ENCODE data around the gene LCN6. TPM values are rescaled to one million over a fixed set of nuclear protein-coding genes. Genes with fewer than 3 reads are reported as not detected.

Gene LCN6
- total and polyA plus RNA-seq, 12 donors: 0.43 to 25.4 (median 2.2) TPM; not detected in 6

DNA sequence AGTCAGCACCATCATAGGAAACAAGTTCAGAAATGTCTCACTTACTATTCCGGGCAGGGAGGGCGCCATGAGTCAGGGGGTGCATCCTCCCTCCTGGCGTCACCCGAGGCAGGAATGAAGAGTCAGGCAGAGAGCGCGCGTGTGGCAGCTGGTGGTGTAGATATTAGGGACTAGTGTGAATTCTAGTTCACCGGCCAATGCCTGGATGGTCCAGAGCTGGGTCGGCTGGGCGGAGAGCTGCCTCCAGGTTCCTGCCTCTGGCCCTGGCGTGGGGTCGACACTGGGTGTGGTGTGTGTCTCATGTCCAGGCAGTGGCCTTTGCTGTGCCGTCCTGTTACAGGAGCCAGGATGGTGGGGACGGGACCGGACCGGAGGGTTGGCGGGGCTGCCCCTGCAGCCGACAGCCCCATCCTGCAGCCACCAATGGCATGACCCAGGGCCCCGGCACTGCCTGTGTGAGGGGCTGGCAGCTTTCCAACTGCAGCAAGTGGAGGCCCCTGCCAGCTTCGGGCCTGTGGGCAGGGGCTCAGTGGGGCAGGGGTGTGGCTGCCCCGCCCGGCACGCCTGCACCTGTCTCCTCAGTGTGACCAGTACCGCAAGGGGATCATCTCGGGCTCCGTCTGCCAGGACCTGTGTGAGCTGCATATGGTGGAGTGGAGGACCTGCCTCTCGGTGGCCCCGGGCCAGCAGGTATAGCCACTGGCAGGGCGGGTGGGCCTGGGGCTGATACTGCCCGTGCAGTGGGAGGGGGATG is 26.8 kb downstream of the LCN6 start:
- peaks cover 0 to 41% of the 10 kb centered on the region in 2 donors for H3K36me3 ChIP-seq (replicated peaks in 1 of 2)
- intact Hi-C loops (cut with DNase I): no loop called here
- DNase-seq: peak in 4 of 7 donors; percentile 25 to 65 (median 39)
- no peak for TF ChIP-seq POLR2A (IDR thresholded peaks at IDR 0.05)
- TF ChIP-seq, protein P1, sequence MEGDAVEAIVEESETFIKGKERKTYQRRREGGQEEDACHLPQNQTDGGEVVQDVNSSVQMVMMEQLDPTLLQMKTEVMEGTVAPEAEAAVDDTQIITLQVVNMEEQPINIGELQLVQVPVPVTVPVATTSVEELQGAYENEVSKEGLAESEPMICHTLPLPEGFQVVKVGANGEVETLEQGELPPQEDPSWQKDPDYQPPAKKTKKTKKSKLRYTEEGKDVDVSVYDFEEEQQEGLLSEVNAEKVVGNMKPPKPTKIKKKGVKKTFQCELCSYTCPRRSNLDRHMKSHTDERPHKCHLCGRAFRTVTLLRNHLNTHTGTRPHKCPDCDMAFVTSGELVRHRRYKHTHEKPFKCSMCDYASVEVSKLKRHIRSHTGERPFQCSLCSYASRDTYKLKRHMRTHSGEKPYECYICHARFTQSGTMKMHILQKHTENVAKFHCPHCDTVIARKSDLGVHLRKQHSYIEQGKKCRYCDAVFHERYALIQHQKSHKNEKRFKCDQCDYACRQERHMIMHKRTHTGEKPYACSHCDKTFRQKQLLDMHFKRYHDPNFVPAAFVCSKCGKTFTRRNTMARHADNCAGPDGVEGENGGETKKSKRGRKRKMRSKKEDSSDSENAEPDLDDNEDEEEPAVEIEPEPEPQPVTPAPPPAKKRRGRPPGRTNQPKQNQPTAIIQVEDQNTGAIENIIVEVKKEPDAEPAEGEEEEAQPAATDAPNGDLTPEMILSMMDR (IDR thresholded peaks at IDR 0.05): no peak
- no peaks in the 10 kb centered on the region for H3K9me3 ChIP-seq (replicated peaks in 1 of 3)
- peaks cover 3 to 7% of the 10 kb centered on the region in 2 donors for H3K4me1 ChIP-seq (replicated peaks in 1 of 2)
- no peak overlapping the region for H3K4me3 ChIP-seq
- no peaks in the 10 kb centered on the region for H3K27me3 ChIP-seq
- WGBS, 4 donors: 71 to 84% (median 81%) methylated on average over 7 to 30 of the region's 30 CpGs
- peak overlapping the region in 1 of 5 donors; percentile 45 for H3K27ac ChIP-seq

DNA sequence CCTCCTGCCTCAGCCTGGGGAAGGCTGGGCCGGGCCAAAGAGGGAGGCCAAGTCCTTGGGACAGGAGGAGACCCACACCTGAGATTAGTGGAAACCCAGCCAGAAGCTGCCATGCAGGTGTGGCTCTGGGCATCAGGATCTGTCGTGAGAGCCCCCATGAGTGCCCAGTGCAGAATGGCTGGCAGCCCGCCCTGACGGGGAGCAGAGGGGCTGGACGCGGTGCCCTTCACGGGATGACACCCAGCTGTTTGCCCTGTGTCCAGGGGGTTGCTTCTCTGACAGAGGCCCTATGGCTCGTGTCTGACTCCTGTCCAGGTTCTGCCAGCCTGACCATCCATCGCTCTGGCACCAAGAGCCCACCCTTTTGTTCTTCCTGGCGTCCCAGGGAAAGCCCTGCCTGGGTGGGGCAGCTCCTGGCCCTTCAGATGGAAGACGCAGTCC is 27.4 kb downstream of the LCN6 start:
- peak overlapping the region in 1 of 5 donors; percentile 45 for H3K27ac ChIP-seq
- peak in 1 of 7 donors; percentile 29 for DNase-seq
- intact Hi-C loops (cut with DNase I): no loop called here
- H3K4me1 ChIP-seq (replicated peaks in 1 of 2): peaks cover 0 to 2% of the 10 kb centered on the region in 2 donors
- H3K9me3 ChIP-seq (replicated peaks in 1 of 3): no peaks in the 10 kb centered on the region
- no peak overlapping the region for H3K4me3 ChIP-seq
- H3K27me3 ChIP-seq: no peaks in the 10 kb centered on the region
- H3K36me3 ChIP-seq (replicated peaks in 1 of 2): peaks cover 0 to 37% of the 10 kb centered on the region in 2 donors
- TF ChIP-seq, protein P1 (IDR thresholded peaks at IDR 0.05): no peak
- no peak for TF ChIP-seq POLR2A (IDR thresholded peaks at IDR 0.05)
- WGBS, 4 donors: 70 to 86% (median 75%) methylated on average over 7 to 11 of the region's 11 CpGs

DNA sequence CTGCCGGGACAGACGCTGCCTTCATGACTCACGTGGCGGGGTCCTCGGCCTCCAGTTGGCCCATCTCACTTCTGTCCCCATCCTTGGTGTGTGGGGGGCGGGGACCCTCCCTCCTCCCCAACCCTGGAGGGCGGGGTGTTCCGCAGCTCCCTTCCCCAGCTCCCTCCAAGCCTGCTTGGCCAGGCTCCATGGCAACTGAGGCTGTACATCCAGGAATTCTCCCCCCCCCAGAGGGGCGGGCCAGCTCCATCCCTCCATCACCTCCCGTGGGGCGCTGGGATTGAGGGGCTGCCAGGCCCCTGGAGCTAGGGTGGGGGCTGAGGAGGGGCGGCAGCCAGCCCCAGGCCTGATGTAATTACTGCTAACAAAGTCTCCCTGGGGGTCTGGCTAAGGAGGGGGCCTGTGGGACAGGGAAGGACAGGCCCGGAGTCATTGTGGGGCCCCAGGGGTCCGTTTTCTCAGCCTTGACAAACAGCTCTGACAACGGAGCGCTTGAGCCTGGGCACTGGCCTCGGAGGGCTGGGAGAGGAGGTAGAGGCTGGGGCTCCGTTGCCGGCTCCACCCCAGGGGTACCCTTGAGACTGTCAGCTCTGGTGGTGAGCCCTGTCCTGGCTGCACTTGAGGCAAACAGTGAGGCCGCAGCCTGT is 28.0 kb downstream of the LCN6 start:
- WGBS, 4 donors: 46 to 56% (median 51%) methylated on average over 10 to 20 of the region's 20 CpGs
- DNase-seq: no peak
- no peak for TF ChIP-seq POLR2A (IDR thresholded peaks at IDR 0.05)
- TF ChIP-seq, protein P1 (IDR thresholded peaks at IDR 0.05): no peak
- H3K27ac ChIP-seq: peak overlapping the region in 1 of 5 donors; percentile 45
- intact Hi-C loops (cut with DNase I): no loop called here
- no peak overlapping the region for H3K4me3 ChIP-seq
- peaks cover 0 to 32% of the 10 kb centered on the region in 2 donors for H3K36me3 ChIP-seq (replicated peaks in 1 of 2)
- H3K9me3 ChIP-seq (replicated peaks in 1 of 3): no peaks in the 10 kb centered on the region
- no peaks in the 10 kb centered on the region for H3K27me3 ChIP-seq
- H3K4me1 ChIP-seq (replicated peaks in 1 of 2): no peaks in the 10 kb centered on the region

DNA sequence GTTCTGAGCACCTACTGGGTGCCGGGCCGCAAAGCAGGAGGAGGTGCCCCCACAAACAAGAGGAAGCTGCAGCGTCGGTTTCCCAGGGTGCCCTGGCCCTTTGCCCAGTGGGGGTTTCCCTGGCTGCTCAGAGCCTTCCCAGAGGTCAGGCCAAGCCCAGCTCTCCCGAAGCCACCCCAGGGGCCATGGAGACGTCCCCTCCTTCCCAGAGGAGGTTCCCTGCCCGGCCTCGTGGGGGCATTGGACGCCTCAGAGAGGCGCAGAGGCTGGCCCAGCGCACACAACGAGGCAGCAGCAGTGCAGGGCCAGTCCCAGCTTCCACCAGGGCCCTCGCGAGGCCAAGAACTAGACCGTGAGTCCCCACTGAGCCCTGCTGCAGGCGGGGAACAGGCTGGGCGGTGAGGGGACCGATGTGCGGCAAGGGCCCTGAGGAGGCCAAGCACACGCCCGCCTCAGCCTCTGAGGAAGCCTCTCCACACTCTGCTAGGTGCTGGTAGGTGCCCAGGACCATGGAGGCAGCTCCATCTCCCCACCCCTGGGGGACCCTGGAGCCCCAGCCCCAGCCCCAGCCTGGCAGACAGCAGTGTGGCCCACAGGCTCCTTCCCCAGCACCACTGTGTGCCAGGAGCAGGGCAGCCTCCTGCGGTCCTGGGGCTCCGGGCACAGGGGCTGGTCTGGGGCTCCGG is 29.0 kb downstream of the LCN6 start:
- WGBS, 4 donors: 50 to 64% (median 57%) methylated on average over 7 to 24 of the region's 24 CpGs
- Histone ChIP-seq H3K9me3 (replicated peaks in 1 of 3) (no peaks in the 10 kb centered on the region), H3K4me1 (replicated peaks in 1 of 2) (no peaks in the 10 kb centered on the region)

More for the DNA sequence above, 29.0 kb downstream of the LCN6 start:
- Histone ChIP-seq H3K27me3 (peaks cover 6% of the 10 kb centered on the region), H3K27ac (no peak overlapping the region), H3K4me3 (no peak overlapping the region), H3K36me3 (replicated peaks in 1 of 2) (peaks cover 0 to 21% of the 10 kb centered on the region in 2 donors)
- no peak for DNase-seq
- intact Hi-C loops (cut with DNase I): no loop called here
- TF ChIP-seq, protein P1 (IDR thresholded peaks at IDR 0.05): no peak
- no peak for TF ChIP-seq POLR2A (IDR thresholded peaks at IDR 0.05)
